Activated CD4-positive, alpha-beta T cell treated with anti-CD3 and anti-CD28 coated beads, Interleukin-2, Interleukin-4, amounts not matched to agents 100 ng/mL and 50 ng/mL, durations not matched to agents 16 hours and 8 hours (primary cell): ENCODE data around the gene UGT1A4.

Experiments
- DNase-seq: peaks from one replicate; pipeline ENCODE4 v3.0.0-alpha.2; 2020; ENCODE audit warnings: low spot score

The UGT1A4 gene

DNA sequence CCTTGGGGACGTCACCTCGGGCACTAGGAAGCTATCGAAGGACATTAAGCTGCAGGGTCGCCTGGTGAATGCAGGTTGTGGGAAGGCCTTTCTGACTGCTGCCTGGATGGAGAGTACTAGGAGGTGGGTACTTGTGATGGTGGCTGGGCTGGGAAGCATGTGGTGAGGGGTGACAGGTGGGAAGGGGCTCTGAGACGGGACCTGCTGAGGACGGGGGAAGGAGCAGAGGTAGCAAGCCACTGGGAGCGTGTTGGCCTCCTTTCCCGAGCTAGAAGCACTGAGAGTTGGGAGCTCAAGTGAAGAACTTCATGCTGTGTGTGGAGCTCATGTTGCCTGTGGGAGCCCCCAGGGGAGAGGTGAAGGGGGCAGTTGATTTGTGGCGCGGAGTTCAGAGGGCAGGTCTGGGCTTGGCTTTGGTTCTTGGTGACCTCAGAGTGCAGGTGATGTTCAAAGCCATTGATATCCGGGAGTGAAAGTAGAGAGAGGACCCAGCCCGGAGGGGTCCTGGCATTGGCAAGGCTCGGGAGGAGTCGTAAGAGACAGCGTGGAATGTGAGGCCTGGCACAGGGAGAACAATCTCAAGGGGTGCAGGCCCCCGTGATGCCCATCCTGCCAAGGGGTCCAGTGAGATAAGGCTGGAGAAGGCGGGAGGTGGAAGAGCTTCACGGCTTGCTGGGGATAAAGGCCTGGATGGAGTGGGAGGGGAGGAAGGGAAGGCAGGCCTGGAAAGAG, 72.8 kb downstream of the UGT1A4 start:
- DNase-seq: no peak

GRCh38 chr2:233791883-233792329, 73.4 kb downstream of the UGT1A4 start:
- no peak for DNase-seq

- DNase-seq: no peak
Measured at GRCh38 chr2:233792720-233793119, 74.2 kb downstream of the UGT1A4 start.

DNA sequence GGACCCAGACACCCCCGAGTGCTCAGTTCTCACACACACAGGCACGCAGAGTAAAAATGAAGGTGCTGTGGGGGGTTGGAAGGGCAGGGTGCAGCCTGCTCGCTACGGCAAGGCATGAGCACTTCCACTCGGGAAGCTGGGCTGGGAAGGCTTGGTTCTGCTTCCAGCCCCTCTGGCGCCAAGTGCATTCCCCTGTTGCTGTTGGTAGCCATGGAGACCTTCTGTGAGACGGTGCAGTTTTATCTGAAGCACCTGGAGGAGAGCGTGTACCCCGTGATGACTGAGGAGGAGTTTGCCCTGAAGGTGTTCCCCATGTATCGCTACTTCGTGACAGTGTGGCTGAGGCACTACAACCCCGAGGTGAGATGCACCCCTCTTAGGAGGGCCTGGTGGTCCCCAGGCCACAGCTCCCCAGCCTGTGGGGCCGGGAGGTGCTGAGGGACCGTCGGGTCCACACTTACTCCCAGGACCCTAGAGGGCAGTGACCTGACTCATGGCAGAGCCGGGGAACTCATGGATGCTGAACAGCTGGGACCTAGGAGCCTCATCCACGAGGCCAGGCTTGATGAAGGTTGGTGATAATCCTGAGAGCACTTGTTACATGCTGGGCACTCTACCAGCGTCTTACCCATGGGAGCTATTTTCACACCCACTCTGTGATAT, 75.1 kb downstream of the UGT1A4 start:
- DNase-seq: no peak

DNA sequence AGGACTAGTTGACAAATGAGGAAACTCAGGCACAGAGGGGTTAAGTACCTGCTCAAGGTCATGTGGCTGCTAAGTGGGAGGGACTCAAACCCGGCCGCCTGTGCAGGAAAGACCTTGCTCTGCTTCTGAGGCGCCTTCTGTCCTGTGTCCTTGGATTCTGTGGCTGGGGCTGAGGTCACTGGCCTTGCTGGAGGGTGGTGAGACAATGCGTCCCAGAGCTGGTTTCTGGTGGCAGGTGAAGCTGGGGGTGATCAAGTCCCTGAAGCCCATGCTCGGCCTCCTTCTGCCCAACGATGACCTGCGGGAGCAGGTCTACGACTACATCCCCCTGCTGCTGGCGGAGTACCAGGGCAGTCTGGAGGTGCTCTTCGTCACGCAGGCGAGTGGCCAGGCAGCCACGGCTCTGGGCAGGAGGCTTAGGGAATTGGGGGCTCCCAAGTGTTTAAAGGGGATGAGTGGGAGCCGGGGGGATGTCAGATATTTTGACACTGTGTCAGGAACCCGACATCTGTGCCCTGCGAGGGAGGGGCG, 75.7 kb downstream of the UGT1A4 start:
- DNase-seq: no peak

GRCh38 chr2:233795735-233796171, 77.2 kb downstream of the UGT1A4 start:
- DNase-seq: no peak

GRCh38 chr2:233796254-233796653, 77.7 kb downstream of the UGT1A4 start:
- no peak for DNase-seq

DNA sequence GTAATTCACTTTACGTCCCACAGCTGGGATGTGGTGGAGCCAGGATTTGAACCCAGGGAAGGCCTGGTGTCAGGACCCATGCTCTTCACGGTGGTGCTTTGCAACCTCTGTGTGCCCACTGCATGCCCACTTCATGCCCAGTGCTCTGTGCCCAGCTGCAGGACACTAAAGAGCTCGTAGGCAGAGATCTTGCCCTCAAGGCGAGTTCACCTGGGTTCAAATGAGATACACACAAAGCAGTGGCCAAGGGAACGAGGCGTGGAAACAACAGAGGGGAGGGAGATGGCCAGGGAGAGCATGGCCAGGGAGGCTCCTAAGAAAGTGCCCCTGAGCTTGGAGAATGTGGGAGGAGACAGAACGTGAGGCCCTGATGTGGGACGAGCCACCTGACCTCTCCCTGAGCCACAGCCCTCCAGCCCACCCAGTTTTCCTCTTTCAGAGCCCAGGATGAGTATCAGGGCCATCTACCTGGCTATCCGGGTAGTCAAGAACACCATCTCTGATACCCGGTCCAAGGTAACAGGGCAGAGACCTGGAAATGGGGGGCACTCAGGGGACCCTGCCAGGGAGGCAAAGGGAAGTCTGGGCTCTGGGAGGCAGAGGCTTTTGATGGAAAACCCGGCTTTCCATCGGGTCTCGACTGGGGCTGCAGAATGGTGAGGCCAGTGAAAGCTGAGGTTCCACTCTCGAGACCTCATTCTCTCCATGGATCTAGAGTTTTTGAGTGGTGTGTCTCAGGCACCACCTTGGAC, 80.0 kb downstream of the UGT1A4 start:
- no peak for DNase-seq

GRCh38 chr2:233799087-233799665, 80.6 kb downstream of the UGT1A4 start:
- DNase-seq: no peak

DNA sequence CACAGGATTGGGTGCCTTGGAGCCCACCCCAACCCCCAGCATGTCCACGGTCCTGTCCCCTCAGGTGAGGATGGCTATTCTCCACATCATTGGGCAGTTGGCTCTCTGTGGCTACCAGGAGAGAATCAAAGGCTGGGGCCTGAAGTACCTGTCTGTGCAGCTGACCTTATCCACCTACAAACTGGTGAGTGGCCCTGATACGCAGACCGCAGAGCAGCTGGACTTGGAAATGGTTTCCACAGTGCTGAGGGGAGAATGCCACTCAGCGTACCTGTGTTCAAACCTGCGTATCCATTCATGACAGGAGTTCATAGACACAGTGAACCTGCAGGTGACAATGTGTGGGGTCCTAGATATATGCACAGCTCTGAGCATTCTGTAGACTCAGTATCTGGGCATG, 81.2 kb downstream of the UGT1A4 start:
- no peak for DNase-seq

DNA sequence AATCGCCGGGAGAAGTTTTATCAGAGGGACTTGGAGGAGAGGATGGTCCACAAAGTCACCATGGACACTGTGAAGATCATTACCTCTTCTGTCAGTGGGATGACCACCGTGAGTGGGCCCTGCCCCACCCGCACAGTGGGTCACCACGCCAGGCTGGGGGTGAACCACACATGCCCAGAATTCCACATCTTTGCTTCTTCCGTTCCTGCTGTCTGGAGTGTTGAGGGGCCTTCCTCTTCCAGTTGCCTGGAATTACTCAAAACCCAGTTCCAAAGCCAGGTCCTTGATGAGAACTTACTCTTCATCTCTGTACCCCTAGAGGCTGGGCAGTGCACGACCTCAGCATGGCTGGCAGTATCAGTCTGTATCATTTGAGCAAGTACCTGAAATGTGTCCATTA, 81.7 kb downstream of the UGT1A4 start:
- DNase-seq: no peak

DNA sequence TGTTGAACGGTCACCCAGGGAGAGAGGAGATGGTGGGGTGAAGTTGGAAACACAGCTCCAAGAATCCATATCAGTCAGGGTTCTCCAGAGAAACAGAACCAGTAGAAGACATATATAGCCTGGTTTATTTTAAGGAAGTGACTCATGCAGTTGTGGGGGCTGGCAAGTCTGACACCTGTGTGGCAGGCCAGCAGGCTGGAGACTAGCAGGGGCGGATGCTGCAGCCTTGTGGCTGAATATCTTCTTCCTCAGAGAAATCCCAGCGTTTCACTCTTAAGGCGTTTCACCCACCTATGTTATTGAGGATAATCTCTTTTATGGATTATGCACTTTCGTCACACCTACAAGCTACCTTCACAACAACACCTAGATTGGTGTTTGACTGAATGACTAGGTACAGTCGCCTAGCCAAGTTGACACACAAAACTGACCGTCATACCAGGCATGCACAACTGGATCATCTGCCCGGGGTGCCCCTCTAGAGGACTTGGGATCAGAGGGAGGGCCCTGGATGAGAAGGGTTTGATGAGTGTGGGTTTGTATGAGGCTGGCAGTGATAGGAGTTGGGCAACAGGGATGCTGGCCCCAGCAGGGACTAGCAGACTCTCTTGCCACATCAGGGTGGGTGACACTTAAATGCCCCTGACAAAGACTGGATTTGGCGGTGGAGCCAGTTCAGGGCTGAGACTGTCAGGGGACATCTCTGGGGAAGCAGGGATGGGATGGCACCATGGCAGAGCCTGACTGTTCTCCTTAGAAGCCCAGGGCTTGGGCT, 83.0 kb downstream of the UGT1A4 start:
- DNase-seq: no peak

GRCh38 chr2:233802132-233802815, 83.7 kb downstream of the UGT1A4 start:
- no peak for DNase-seq

- no peak for DNase-seq
Measured at GRCh38 chr2:233803292-233803911, 84.9 kb downstream of the UGT1A4 start.

DNA sequence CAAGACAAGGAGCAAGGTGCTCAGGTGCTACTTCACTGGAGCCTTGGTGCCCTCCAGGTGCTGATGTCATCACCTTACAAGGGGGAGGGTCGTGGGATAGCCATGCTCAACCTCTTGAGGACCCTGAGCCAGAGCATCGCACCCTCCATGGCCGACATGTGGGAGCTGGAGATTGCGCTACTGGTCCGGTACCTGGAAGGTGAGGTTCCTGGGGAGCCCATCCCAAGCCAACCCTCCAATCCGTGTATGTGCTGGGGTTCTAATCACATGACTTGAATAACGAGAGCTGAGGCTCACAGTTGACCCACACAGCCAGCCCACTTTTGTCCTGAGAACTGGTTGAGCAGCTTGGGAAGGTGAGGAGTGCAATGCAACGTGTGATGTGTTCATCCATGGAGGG, 85.5 kb downstream of the UGT1A4 start:
- no peak for DNase-seq

DNA sequence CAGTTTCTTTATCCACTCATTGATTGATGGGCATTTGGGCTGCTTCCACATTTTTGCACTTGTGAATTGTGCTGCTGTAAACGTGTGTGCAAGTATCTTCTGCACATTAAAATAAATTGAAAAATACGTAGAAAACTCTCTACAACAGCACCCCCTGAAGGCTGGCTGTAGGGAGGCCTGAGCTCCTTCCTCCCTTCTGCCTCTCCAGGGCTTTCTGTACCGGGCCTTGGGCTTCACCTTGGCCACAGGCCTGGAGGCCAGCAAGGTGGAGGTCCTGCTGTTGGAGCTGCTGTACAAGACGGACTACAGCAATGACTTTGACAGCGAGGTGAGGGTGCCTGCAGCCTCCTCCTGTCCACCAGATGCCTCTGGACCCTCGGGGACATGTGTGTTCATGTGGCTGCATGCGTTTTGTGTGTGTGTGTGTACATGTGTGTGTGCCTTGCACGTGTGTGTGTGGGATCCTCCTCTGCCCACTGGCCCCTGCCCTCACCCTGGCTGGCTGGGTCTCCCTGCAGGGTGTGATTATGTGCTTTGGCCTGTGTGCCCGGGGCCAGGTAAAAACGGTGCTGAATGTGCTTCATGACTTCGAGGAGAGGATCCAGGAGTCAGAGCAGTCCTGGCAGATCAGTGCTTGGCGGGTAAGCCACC, 88.8 kb downstream of the UGT1A4 start:
- DNase-seq: no peak

DNA sequence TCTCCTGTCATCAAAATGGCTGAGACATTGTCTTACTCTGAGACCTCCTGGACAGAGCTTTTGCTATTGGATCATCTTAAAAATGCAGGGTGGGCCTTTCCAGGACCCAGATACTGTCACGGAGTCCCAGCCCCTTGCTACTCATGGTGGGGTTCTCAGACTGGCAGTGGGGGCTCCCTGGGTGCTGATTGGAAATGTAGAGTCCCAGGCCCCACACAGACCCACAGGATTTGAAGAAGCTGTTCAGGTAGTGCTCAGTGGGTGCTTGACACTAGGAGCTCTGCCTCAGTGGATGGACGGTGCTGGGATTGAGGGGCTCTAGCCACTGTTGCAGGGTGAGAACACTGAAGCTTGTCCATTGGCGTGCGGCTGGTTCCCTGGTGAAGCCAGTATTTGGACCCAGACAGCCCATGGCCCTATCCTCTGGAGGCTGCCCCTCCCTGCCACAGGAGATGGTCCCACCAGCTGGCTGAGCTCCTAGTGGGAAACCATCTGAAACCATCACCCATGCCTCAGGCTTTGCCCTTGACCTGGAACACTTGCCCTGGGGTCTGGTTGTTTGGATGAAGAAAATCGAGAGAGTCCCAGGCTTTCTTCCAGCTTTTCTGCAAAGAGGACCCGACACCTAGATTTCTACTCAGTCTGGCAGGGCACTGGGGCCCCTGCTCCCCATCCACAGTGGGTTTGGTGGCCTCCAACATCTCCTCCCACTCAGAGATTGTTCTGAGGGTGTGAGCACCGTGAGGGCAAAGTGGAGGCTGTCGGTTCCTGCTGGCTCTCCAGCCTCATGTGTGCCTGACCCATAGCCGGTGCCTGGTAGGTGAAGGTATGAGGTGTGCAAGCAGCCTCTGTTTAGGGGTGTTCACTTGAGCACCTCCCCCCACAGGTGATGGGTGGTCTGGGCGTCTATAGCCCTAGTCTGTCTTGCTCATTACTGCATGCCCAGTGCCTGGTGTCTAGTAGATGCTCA, 89.7 kb downstream of the UGT1A4 start:
- no peak for DNase-seq

GRCh38 chr2:233810385-233810784, 91.8 kb downstream of the UGT1A4 start:
- DNase-seq: no peak

DNA sequence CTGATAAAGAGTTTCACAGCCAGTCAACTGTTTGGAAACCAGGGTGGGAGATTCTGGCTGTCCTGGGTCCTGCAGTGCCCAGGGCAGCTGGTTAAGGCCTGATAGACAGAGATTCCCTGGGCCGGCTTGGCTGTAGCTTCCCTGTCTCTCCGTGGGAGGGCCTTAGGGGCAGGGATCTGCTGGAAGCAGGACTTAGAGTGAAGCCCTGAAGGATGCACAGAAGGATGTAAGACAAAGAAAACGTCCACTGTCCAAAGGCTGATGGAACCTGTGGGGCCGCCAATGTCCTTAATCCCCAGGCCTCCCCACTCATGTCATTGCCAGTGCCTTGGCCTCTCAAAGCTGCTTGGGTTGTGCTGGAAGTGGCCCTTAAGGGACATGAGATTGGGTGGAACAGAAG, 92.6 kb downstream of the UGT1A4 start:
- no peak for DNase-seq
